ENCODE data around the gene RIBC2.

- TF ChIP-seq CTCF (conservative IDR thresholded peaks at IDR 0.05) (no peak), ZFX (IDR thresholded peaks at IDR 0.05) (no peak)
Observed at GRCh38 chr22:45418056-45418769, 4.7 kb downstream of the RIBC2 start.

All from C4-2B (cell line).